Lower leg skin (tissue), 3 donors: ENCODE results near the gene KLHL4.

ENCODE experiments used
- CTCF ChIP-seq, 3 donors: fragments of 450-650 bp; IDR thresholded peaks; one replicate each; pipeline ENCODE4 v1.5.1; 2016; ENCODE audit warnings: antibody characterized with exemption in 3 of 3, mild to moderate bottlenecking in 3 of 3, moderate library complexity in 2 of 3
- POLR2A ChIP-seq, 2 donors: fragments of 450-650 bp; IDR thresholded peaks; one replicate each; pipeline ENCODE4 v1.6.1; 2016 to 2017; ENCODE audit warnings: antibody characterized with exemption in 2 of 2, mild to moderate bottlenecking in 1 of 2, moderate library complexity in 1 of 2

- TF ChIP-seq CTCF (IDR thresholded peaks at IDR 0.05) (no peak), POLR2A (IDR thresholded peaks at IDR 0.05) (no peak)
These were observed 61.4 kb downstream of the KLHL4 start for GRCh38 chrX:87578978-87579377.
